Esophagus squamous epithelium (tissue), 5 donors: ENCODE data around the gene GFRA1. TPM values are rescaled to one million over a fixed set of nuclear protein-coding genes. Genes with fewer than 3 reads are reported as not detected.
A peak's percentile ranks its signal among the peaks of the same experiment; 100 is the strongest.
"Not testable (repeated sequence)": the region's sequence is repeated elsewhere in the genome, so short reads cannot be mapped to it uniquely, and the experiment has no call there.

Source experiments
- DNase-seq: peaks from one replicate; lab custom pipeline; 2025; lab: John Stamatoyannopoulos, UW
- H3K27ac ChIP-seq, 4 donors: fragments of 200-600 bp; sonication (generic); one replicate each; pipeline ENCODE4 v1.5.1; 2016 to 2019; ENCODE audit warnings: mild to moderate bottlenecking in 1 of 4
- H3K27me3 ChIP-seq, 4 donors: fragments of 200-600 bp; sonication (generic); 1 replicate in 3 of 4; 2 replicates in 1 of 4; pipeline versions ENCODE4 v1.5.1 to v1.6.0; 2017 to 2021; ENCODE audit warnings: antibody characterized with exemption in 1 of 4
- H3K36me3 ChIP-seq, 3 donors: fragments of 200-600 bp; sonication (generic); one replicate each; pipeline ENCODE4 v1.5.1; 2016 to 2019
- H3K4me1 ChIP-seq, 3 donors: fragments of 200-600 bp; sonication (generic); one replicate each; pipeline ENCODE4 v1.5.1; 2017 to 2019
- H3K4me3 ChIP-seq, 4 donors: fragments of 200-600 bp; sonication (generic); 1 replicate in 3 of 4; 2 replicates in 1 of 4; pipeline ENCODE4 v1.5.1; 2016 to 2019; ENCODE audit warnings: mild to moderate bottlenecking in 2 of 4, moderate library complexity in 1 of 4
- H3K9me3 ChIP-seq, 3 donors: fragments of 200-600 bp; sonication (generic); one replicate each; pipeline ENCODE4 v1.5.1; 2016 to 2019
- CTCF ChIP-seq, 6 experiments: fragments of 450-650 bp in 4 of 6; fragments of 200-600 bp in 2 of 6; sonication (generic) in 2 of 6; IDR thresholded peaks; one replicate each; pipeline ENCODE4 v1.5.1; 2016 to 2019; ENCODE audit warnings: antibody characterized with exemption in 6 of 6, mild to moderate bottlenecking in 4 of 6, moderate library complexity in 4 of 6
- POLR2A ChIP-seq, 4 donors: fragments of 450-650 bp; IDR thresholded peaks; one replicate each; pipeline ENCODE4 v1.6.1; 2017; ENCODE audit warnings: antibody characterized with exemption in 4 of 4, mild to moderate bottlenecking in 4 of 4, moderate library complexity in 3 of 4
- WGBS, 2 donors: methylation state at CpG; one replicate each; pipeline ENCODE4 v1.1.5; 2018; 5-methylcytosine and 5-hydroxymethylcytosine counted together
- intact Hi-C: fragments of 100-400 bp; cut with DNase I; formaldehyde crosslinking; loops from one replicate; pipeline ENCODE4 v1.15.0; 2022
- total RNA-seq, 4 donors: library from RNA; depleted of rRNA; stranded (reverse); fragments of >200 nt; gene quantifications; one replicate each; pipeline ENCODE4 v1.1.0, GENCODE V29; 2016
- donor health status: DM: yes; HTN: yes; CAD: no.

The GFRA1 gene
- total RNA-seq, 4 donors from 2014 or later = 1.0 to 79.9 (median 4.2) TPM

GRCh38 chr10:116056445-116057293 is 216.3 kb downstream of the GFRA1 start:
- 80 to 82% methylated on average over 10 to 11 of the region's 11 CpGs for WGBS, 2 donors
- TF ChIP-seq CTCF (IDR thresholded peaks at IDR 0.05) = no peak
- TF ChIP-seq POLR2A (IDR thresholded peaks at IDR 0.05) = no peak
- Histone ChIP-seq H3K4me3 (no peak overlapping the region), H3K36me3 (no peaks in the 10 kb centered on the region), H3K9me3 (no peaks in the 10 kb centered on the region), H3K27me3 (no peaks in the 10 kb centered on the region), H3K4me1 (no peaks in the 10 kb centered on the region), H3K27ac (peak overlapping the region in 2 of 4 donors; percentile 13 to 26)
- no peak for DNase-seq
- intact Hi-C loops = no loop called here

GRCh38 chr10:116055917-116056252 is 217.1 kb downstream of the GFRA1 start:
- Histone ChIP-seq H3K4me1 (no peaks in the 10 kb centered on the region), H3K4me3 (no peak overlapping the region), H3K9me3 (no peaks in the 10 kb centered on the region), H3K36me3 (no peaks in the 10 kb centered on the region), H3K27ac (no peak overlapping the region), H3K27me3 (no peaks in the 10 kb centered on the region)
- intact Hi-C loops = no loop called here
- WGBS, 2 donors = 83 to 87% methylated on average over 3 of the region's 3 CpGs
- no peak for TF ChIP-seq POLR2A (IDR thresholded peaks at IDR 0.05)
- no peak for DNase-seq

- no peak for DNase-seq
- Histone ChIP-seq H3K9me3 (no peaks in the 10 kb centered on the region), H3K4me3 (no peak overlapping the region), H3K27ac (no peak overlapping the region), H3K4me1 (no peaks in the 10 kb centered on the region), H3K27me3 (no peaks in the 10 kb centered on the region), H3K36me3 (no peaks in the 10 kb centered on the region)
- 65 to 66% methylated on average over 14 of the region's 14 CpGs for WGBS, 2 donors
- TF ChIP-seq CTCF (IDR thresholded peaks at IDR 0.05) (no peak), POLR2A (IDR thresholded peaks at IDR 0.05) (no peak)
- intact Hi-C loops = no loop called here
Observed at GRCh38 chr10:116055252-116055916, 217.6 kb downstream of the GFRA1 start.

GRCh38 chr10:116053910-116054309 is 219.1 kb downstream of the GFRA1 start:
- 65 to 71% methylated on average over 3 to 4 of the region's 4 CpGs for WGBS, 2 donors
- intact Hi-C loops = no loop called here
- no peaks in the 10 kb centered on the region for H3K27me3 ChIP-seq
- H3K27ac ChIP-seq = no peak overlapping the region
- no peaks in the 10 kb centered on the region for H3K36me3 ChIP-seq
- TF ChIP-seq CTCF (IDR thresholded peaks at IDR 0.05) = no peak
- no peak for TF ChIP-seq POLR2A (IDR thresholded peaks at IDR 0.05)
- no peaks in the 10 kb centered on the region for H3K9me3 ChIP-seq
- DNase-seq = no peak
- no peaks in the 10 kb centered on the region for H3K4me1 ChIP-seq
- no peak overlapping the region for H3K4me3 ChIP-seq

- H3K9me3 ChIP-seq, H3K27me3 ChIP-seq, H3K27ac ChIP-seq, intact Hi-C loops, DNase-seq, H3K4me1 ChIP-seq, H3K36me3 ChIP-seq, H3K4me3 ChIP-seq: not testable (repeated sequence)
- WGBS, 2 donors = 73% methylated on average over 2 of the region's 3 CpGs; no CpG with 5 or more reads in 1 of the 2 donors
Observed at GRCh38 chr10:116053009-116053730, 219.8 kb downstream of the GFRA1 start.

GRCh38 chr10:116052522-116052921 is 220.5 kb downstream of the GFRA1 start:
- DNase-seq, H3K4me3 ChIP-seq, intact Hi-C loops, H3K36me3 ChIP-seq, H3K9me3 ChIP-seq, H3K4me1 ChIP-seq, H3K27me3 ChIP-seq, H3K27ac ChIP-seq: not testable (repeated sequence)
- WGBS, 2 donors = 57 to 90% methylated on average over 1 to 2 of the region's 3 CpGs
